Astrocyte (in vitro differentiated cells and primary cell): ENCODE data around the gene ERG28.

ENCODE experiments used
- EZH2 ChIP-seq: IDR thresholded peaks from 2 replicates; pipeline ENCODE4 v1.6.1; 2012; ENCODE audit warnings: mild to moderate bottlenecking, low read length, inconsistent platforms; ENCODE audit not compliant: insufficient read depth
- TF ChIP-seq, protein P1 (sequence below): IDR thresholded peaks from 2 replicates; pipeline ENCODE4 v1.5.1; 2011; ENCODE audit warnings: low read depth, mild to moderate bottlenecking, inconsistent platforms, low read length, moderate library complexity; ENCODE audit not compliant: insufficient read depth

DNA sequence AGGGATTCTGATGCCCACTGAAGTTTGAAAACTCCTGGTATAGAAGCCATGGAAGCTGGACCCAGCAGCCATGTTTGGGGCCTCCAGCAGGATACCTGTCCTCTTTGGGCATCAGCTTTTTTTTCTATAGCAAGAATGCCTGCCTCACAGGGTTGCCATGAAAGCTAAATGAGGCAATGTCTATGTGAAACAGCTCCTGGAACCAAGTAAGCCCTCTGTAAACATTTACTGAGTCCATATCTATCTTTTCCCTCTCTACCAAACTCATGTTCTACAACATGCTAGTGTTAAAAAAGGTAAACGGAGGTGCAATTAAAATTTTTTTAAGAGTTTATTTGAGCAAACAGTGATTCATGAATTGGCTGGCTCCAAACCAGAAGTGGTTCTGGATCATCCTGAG is 53.6 kb downstream of the ERG28 start:
- TF ChIP-seq, protein P1, sequence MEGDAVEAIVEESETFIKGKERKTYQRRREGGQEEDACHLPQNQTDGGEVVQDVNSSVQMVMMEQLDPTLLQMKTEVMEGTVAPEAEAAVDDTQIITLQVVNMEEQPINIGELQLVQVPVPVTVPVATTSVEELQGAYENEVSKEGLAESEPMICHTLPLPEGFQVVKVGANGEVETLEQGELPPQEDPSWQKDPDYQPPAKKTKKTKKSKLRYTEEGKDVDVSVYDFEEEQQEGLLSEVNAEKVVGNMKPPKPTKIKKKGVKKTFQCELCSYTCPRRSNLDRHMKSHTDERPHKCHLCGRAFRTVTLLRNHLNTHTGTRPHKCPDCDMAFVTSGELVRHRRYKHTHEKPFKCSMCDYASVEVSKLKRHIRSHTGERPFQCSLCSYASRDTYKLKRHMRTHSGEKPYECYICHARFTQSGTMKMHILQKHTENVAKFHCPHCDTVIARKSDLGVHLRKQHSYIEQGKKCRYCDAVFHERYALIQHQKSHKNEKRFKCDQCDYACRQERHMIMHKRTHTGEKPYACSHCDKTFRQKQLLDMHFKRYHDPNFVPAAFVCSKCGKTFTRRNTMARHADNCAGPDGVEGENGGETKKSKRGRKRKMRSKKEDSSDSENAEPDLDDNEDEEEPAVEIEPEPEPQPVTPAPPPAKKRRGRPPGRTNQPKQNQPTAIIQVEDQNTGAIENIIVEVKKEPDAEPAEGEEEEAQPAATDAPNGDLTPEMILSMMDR = no peak
- TF ChIP-seq EZH2 = no peak
